Keratinocyte (primary cell): ENCODE results near the gene NET1.

Source experiments
- EZH2 ChIP-seq: IDR thresholded peaks from one replicate; pipeline ENCODE4 v1.6.1; 2012; ENCODE audit warnings: inconsistent platforms, mild to moderate bottlenecking, low read length, moderate library complexity
- TF ChIP-seq, protein P1 (sequence below), 3 experiments: IDR thresholded peaks in 1 of 3; conservative IDR thresholded peaks in 1 of 3; optimal IDR thresholded peaks in 1 of 3; 2 replicates in 2 of 3; 3 replicates in 1 of 3; pipeline versions ENCODE3 to v1.5.1; 2011; ENCODE audit warnings: low read length in 3 of 3, mild to moderate bottlenecking in 3 of 3, moderate library complexity in 2 of 3, control low read depth in 1 of 3, inconsistent platforms in 1 of 3; ENCODE audit not compliant: insufficient read depth in 2 of 3; ENCODE audit errors: extremely low read depth in 1 of 3

DNA sequence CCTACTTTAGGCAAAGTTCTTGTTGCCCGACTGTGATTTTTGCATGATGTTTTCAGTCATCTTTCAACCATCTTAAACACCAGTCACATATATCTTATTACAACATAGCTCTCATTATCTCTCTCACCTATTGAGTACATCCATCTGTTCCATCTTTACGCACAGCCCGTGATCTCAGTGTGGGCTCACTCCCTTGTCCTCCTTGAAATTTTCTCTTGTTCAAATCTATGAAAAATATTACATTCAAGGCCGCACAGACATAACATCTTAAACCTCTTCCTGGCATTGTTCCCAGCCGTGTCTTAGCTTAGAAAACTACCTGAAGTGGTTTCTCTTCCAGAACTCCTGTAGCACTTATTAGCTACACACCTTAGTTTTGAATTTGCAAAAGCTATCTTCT lies 32.6 kb downstream of the NET1 start:
- TF ChIP-seq, protein P1, sequence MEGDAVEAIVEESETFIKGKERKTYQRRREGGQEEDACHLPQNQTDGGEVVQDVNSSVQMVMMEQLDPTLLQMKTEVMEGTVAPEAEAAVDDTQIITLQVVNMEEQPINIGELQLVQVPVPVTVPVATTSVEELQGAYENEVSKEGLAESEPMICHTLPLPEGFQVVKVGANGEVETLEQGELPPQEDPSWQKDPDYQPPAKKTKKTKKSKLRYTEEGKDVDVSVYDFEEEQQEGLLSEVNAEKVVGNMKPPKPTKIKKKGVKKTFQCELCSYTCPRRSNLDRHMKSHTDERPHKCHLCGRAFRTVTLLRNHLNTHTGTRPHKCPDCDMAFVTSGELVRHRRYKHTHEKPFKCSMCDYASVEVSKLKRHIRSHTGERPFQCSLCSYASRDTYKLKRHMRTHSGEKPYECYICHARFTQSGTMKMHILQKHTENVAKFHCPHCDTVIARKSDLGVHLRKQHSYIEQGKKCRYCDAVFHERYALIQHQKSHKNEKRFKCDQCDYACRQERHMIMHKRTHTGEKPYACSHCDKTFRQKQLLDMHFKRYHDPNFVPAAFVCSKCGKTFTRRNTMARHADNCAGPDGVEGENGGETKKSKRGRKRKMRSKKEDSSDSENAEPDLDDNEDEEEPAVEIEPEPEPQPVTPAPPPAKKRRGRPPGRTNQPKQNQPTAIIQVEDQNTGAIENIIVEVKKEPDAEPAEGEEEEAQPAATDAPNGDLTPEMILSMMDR (optimal IDR thresholded peaks at IDR 0.05 in 1 of 3, IDR thresholded peaks at IDR 0.05 in 1 of 3, conservative IDR thresholded peaks at IDR 0.05 in 1 of 3; ENCODE audit: extremely low read depth in 1 of 3, insufficient read depth in 2 of 3, low read length in 3 of 3) = no peak
- TF ChIP-seq EZH2 = no peak
